Activated CD4-positive, CD25-positive, alpha-beta regulatory T cell treated with anti-CD3 and anti-CD28 coated beads, Interleukin-2, amount 50 U/mL, for 72 hours (primary cell): ENCODE results near the gene MCM5.
"Not testable (repeated sequence)": the region's sequence is repeated elsewhere in the genome, so short reads cannot be mapped to it uniquely, and the experiment has no call there.

ENCODE experiments used
- DNase-seq: peaks from one replicate; pipeline ENCODE4 v3.0.0; 2021

MCM5 gene

GRCh38 chr22:35455529-35455928, 55.6 kb downstream of the MCM5 start:
- DNase-seq: no peak

GRCh38 chr22:35456757-35457156, 56.8 kb downstream of the MCM5 start:
- DNase-seq: no peak

GRCh38 chr22:35457729-35458546, 58.0 kb downstream of the MCM5 start:
- no peak for DNase-seq

GRCh38 chr22:35458547-35459422, 58.8 kb downstream of the MCM5 start:
- no peak for DNase-seq

- DNase-seq: no peak
Measured at GRCh38 chr22:35459423-35459894, 59.5 kb downstream of the MCM5 start.

- DNase-seq: not testable (repeated sequence)
Measured at GRCh38 chr22:35459976-35460375, 60.0 kb downstream of the MCM5 start.

- no peak for DNase-seq
Measured at GRCh38 chr22:35460688-35461087, 60.7 kb downstream of the MCM5 start.

GRCh38 chr22:35462498-35463230, 62.7 kb downstream of the MCM5 start:
- DNase-seq: no peak

- DNase-seq: no peak
Measured at GRCh38 chr22:35463231-35463933, 63.4 kb downstream of the MCM5 start.

- DNase-seq: no peak
Measured at GRCh38 chr22:35464399-35464798, 64.5 kb downstream of the MCM5 start.

GRCh38 chr22:35465109-35465701, 65.3 kb downstream of the MCM5 start:
- no peak for DNase-seq

- DNase-seq: no peak
Measured at GRCh38 chr22:35467681-35468434, 67.9 kb downstream of the MCM5 start.

- DNase-seq: no peak
Measured at GRCh38 chr22:35470903-35471321, 71.0 kb downstream of the MCM5 start.

GRCh38 chr22:35471566-35471965, 71.6 kb downstream of the MCM5 start:
- DNase-seq: not testable (repeated sequence)

- no peak for DNase-seq
Measured at GRCh38 chr22:35472488-35472887, 72.5 kb downstream of the MCM5 start.

- DNase-seq: no peak
Measured at GRCh38 chr22:35473971-35474370, 74.0 kb downstream of the MCM5 start.
